NCI-H128 (cell line): ENCODE results near the gene PLGLB1.
"Not testable (repeated sequence)": the region's sequence is repeated elsewhere in the genome, so short reads cannot be mapped to it uniquely, and the experiment has no call there.

Experiments used
- DNase-seq: peaks from one replicate; lab custom pipeline; 2025; ENCODE audit not compliant: unreplicated experiment; lab: John Stamatoyannopoulos, UW

Gene PLGLB1

GRCh38 chr2:87021744-87022143 lies at the start of gene PLGLB1:
Gene PLGLB1 (minus strand): TSS chr2:87021844. CDS start chr2:87021783, 61 bp downstream.
- not testable (repeated sequence) for DNase-seq

GRCh38 chr2:87064305-87064704 lies 42.7 kb upstream of the PLGLB1 start:
- DNase-seq = not testable (repeated sequence)

- DNase-seq = not testable (repeated sequence)
Measured at GRCh38 chr2:87063431-87063830, 41.8 kb upstream of the PLGLB1 start.

GRCh38 chr2:87061519-87061918 lies 39.9 kb upstream of the PLGLB1 start:
- not testable (repeated sequence) for DNase-seq

GRCh38 chr2:87057606-87058005 lies 36.0 kb upstream of the PLGLB1 start:
- not testable (repeated sequence) for DNase-seq

GRCh38 chr2:87056843-87057242 lies 35.2 kb upstream of the PLGLB1 start:
- DNase-seq = not testable (repeated sequence)

- not testable (repeated sequence) for DNase-seq
Measured at GRCh38 chr2:87056435-87056834, 34.8 kb upstream of the PLGLB1 start.

GRCh38 chr2:87054375-87054774 lies 32.7 kb upstream of the PLGLB1 start:
- not testable (repeated sequence) for DNase-seq

GRCh38 chr2:87041321-87041978 lies 19.8 kb upstream of the PLGLB1 start:
- not testable (repeated sequence) for DNase-seq

- DNase-seq = not testable (repeated sequence)
Measured at GRCh38 chr2:87028607-87029006, 7.0 kb upstream of the PLGLB1 start.

GRCh38 chr2:87026816-87027215 lies 5.2 kb upstream of the PLGLB1 start:
- not testable (repeated sequence) for DNase-seq

- not testable (repeated sequence) for DNase-seq
Measured at GRCh38 chr2:87025927-87026326, 4.3 kb upstream of the PLGLB1 start.

- DNase-seq = not testable (repeated sequence)
Measured at GRCh38 chr2:87023988-87024615, 2.5 kb upstream of the PLGLB1 start.

GRCh38 chr2:87021043-87021442 lies 601 bp downstream of the PLGLB1 start:
- not testable (repeated sequence) for DNase-seq

GRCh38 chr2:87019053-87019452 lies 2.6 kb downstream of the PLGLB1 start:
- DNase-seq = not testable (repeated sequence)

- DNase-seq = not testable (repeated sequence)
Measured at GRCh38 chr2:87014489-87015169, 7.0 kb downstream of the PLGLB1 start.

GRCh38 chr2:87004398-87004797 lies 17.2 kb downstream of the PLGLB1 start:
- DNase-seq = not testable (repeated sequence)
